Measurements from ENCODE around the gene PACS2. TPM values are rescaled to one million over a fixed set of nuclear protein-coding genes. Genes with fewer than 3 reads are reported as not detected.

The PACS2 gene
- total and polyA plus RNA-seq, 2 donors (not counting 3 experiments of a cell fraction or from before 2014, with no cell fraction given), result 52.7 to 86.3 TPM

DNA sequence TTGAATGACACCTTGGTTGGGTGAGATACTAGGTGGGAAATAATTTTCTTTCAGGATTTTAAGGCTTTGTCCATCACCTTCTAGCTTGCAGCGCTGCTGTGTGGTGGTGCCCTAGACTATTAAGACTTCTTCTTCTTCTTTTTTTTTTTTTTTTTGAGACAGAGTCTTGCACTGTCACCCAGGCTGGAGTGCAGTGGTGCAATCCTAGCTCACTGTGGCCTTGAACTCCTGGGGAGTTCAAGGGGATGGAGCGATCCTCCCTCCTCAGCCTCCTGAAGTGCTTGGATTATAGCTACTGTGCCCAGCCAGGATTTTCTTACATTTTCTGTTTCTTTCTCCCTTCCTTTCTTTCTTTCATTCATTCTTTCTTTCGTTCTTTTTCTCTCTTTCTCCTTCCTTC is 94.8 kb downstream of the PACS2 start:
- FAIRE-seq (no peak), DNase-seq (ENCODE audit: low read depth, low spot score) (no peak)
- Histone ChIP-seq H3K9me1 (replicated peaks; ENCODE audit: control insufficient read depth, extremely low read depth, insufficient read depth, low read length) (no peaks in the 10 kb centered on the region), H3K4me1 (ENCODE audit: control insufficient read depth, extremely low read depth, insufficient read depth, low read length) (peaks cover under 1% of the 10 kb centered on the region), H3K4me3 (replicated peaks in 1 of 3; ENCODE audit: insufficient read depth in 1 of 3, low read depth in 1 of 3, low read length in 3 of 3) (no peak overlapping the region), H3K9ac (replicated peaks; ENCODE audit: extremely low read depth, insufficient read depth, low read length) (no peak overlapping the region), H3K36me3 (ENCODE audit: control insufficient read depth in 2 of 2, extremely low read depth in 1 of 2, insufficient read depth in 2 of 2, low read length in 2 of 2) (no peaks in the 10 kb centered on the region), H3K9me3 (replicated peaks; ENCODE audit: control insufficient read depth, insufficient read depth, low read length) (no peaks in the 10 kb centered on the region), H4K20me1 (replicated peaks; ENCODE audit: control insufficient read depth, extremely low read depth, insufficient read depth, low read length) (no peaks in the 10 kb centered on the region), H3K4me2 (ENCODE audit: insufficient read depth, low read length) (no peak overlapping the region), H3K27me3 (ENCODE audit: control insufficient read depth in 2 of 2, insufficient read depth in 2 of 2, low read length in 2 of 2) (peaks cover 6% of the 10 kb centered on the region in 2 experiments), H3K27ac (ENCODE audit: insufficient read depth, low read depth, low read length) (no peak overlapping the region), H2AFZ (ENCODE audit: low read depth, low read length) (no peak overlapping the region), H3K79me2 (ENCODE audit: control insufficient read depth, insufficient read depth, low read length) (no peaks in the 10 kb centered on the region)
- BruUV-seq (replicated peaks), result no TSS peak
- POLR2A ChIA-PET, result no interaction called here
- TF ChIP-seq POLR2A (IDR thresholded peaks at IDR 0.05; ENCODE audit: low read depth, low read length) (no peak), MYC (IDR thresholded peaks at IDR 0.05; ENCODE audit: low read depth, low read length) (no peak)
- CTCF ChIA-PET, result interaction anchor here (0.7 to 1.8 kb wide), 4 partner anchors 32 to 112 kb away, joined by 3 to 6 read pairs (median 4); no protein-coding TSS in a partner anchor
- dilution Hi-C loops (cut with MboI; ENCODE audit: extremely low pct_ligation_motif_present, low sequenced_read_pairs) (no loop called here), intact Hi-C loops (cut with micrococcal nuclease) (no loop called here)

- Histone ChIP-seq H3K4me1 (ENCODE audit: control insufficient read depth, extremely low read depth, insufficient read depth, low read length) (peaks cover 6% of the 10 kb centered on the region), H3K9me3 (replicated peaks; ENCODE audit: control insufficient read depth, insufficient read depth, low read length) (no peaks in the 10 kb centered on the region), H3K27me3 (ENCODE audit: control insufficient read depth in 2 of 2, insufficient read depth in 2 of 2, low read length in 2 of 2) (peaks cover 6% of the 10 kb centered on the region in 2 experiments), H3K4me2 (ENCODE audit: insufficient read depth, low read length) (peak overlapping the region; percentile 62), H3K9me1 (replicated peaks; ENCODE audit: control insufficient read depth, extremely low read depth, insufficient read depth, low read length) (no peaks in the 10 kb centered on the region), H3K9ac (replicated peaks; ENCODE audit: extremely low read depth, insufficient read depth, low read length) (no peak overlapping the region), H3K4me3 (replicated peaks in 1 of 3; ENCODE audit: insufficient read depth in 1 of 3, low read depth in 1 of 3, low read length in 3 of 3) (no peak overlapping the region), H3K79me2 (ENCODE audit: control insufficient read depth, insufficient read depth, low read length) (no peaks in the 10 kb centered on the region), H4K20me1 (replicated peaks; ENCODE audit: control insufficient read depth, extremely low read depth, insufficient read depth, low read length) (no peaks in the 10 kb centered on the region), H2AFZ (ENCODE audit: low read depth, low read length) (peak overlapping the region; percentile 44), H3K36me3 (ENCODE audit: control insufficient read depth in 2 of 2, extremely low read depth in 1 of 2, insufficient read depth in 2 of 2, low read length in 2 of 2) (no peaks in the 10 kb centered on the region), H3K27ac (ENCODE audit: insufficient read depth, low read depth, low read length) (no peak overlapping the region)
- no peak for FAIRE-seq
- ChIA-PET CTCF (interaction anchor here (0.7 to 1.9 kb wide), 7 partner anchors 11 to 320 kb away, joined by 3 to 12 read pairs (median 4); no protein-coding TSS in a partner anchor), POLR2A (no interaction called here)
- TF ChIP-seq FOS (IDR thresholded peaks at IDR 0.05; ENCODE audit: borderline replicate concordance, insufficient read depth, low read length), result no peak
- no peak for TF ChIP-seq MYC (IDR thresholded peaks at IDR 0.05; ENCODE audit: low read depth, low read length)
- no peak for TF ChIP-seq GATA2 (IDR thresholded peaks at IDR 0.05; ENCODE audit: insufficient read depth, insufficient read length, low read depth, low read length)
- TF ChIP-seq POLR2AphosphoS5 (IDR thresholded peaks at IDR 0.05; ENCODE audit: insufficient read depth, low read depth, low read length), result no peak
- TF ChIP-seq JUN (IDR thresholded peaks at IDR 0.05; ENCODE audit: borderline replicate concordance, insufficient read depth, insufficient read length, low read depth), result no peak
- TF ChIP-seq, protein P1, sequence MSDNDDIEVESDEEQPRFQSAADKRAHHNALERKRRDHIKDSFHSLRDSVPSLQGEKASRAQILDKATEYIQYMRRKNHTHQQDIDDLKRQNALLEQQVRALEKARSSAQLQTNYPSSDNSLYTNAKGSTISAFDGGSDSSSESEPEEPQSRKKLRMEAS (IDR thresholded peaks at IDR 0.05; ENCODE audit: insufficient read depth, insufficient read length), result no peak
- TF ChIP-seq CTCF (IDR thresholded peaks at IDR 0.05; ENCODE audit: extremely low read depth in 1 of 2, insufficient read depth in 1 of 2, low read depth in 1 of 2, low read length in 2 of 2), result no peak
- no peak for TF ChIP-seq EZH2 (IDR thresholded peaks at IDR 0.05; ENCODE audit: borderline replicate concordance, low read depth, low read length, severe bottlenecking)
- DNase-seq (ENCODE audit: low read depth, low spot score), result no peak
- no TSS peak for BruUV-seq (replicated peaks)
- intact Hi-C loops (cut with micrococcal nuclease) (loop anchor here (10.0 kb wide), 1 partner anchor 106 kb away; the partner anchor contains the start of gene BRF1), dilution Hi-C loops (cut with MboI; ENCODE audit: extremely low pct_ligation_motif_present, low sequenced_read_pairs) (no loop called here)
These were observed 96.1 kb downstream of the PACS2 start for GRCh38 chr14:105410642-105411016.
